PFSK-1 (cell line): Measurements from ENCODE around the gene ZCCHC10.

Experiments
- FOXP2 ChIP-seq: optimal IDR thresholded peaks from 2 replicates; pipeline ENCODE3; 2011; ENCODE audit warnings: borderline replicate concordance, control low read depth, inconsistent platforms; ENCODE audit not compliant: insufficient read depth; ENCODE audit errors: extremely low read length, extremely low read depth
- POLR2AphosphoS5 ChIP-seq: IDR thresholded peaks from 2 replicates; pipeline ENCODE4 v1.6.1; 2012; ENCODE audit warnings: low read depth, mild to moderate bottlenecking, control low read depth, low read length, moderate library complexity
- SIN3A ChIP-seq: IDR thresholded peaks from 2 replicates; pipeline ENCODE4 v1.6.1; 2012; ENCODE audit warnings: mild to moderate bottlenecking, low read length, moderate library complexity, borderline replicate concordance; ENCODE audit not compliant: insufficient read depth
- TAF1 ChIP-seq: IDR thresholded peaks from 2 replicates; pipeline ENCODE4 v1.6.1; 2012; ENCODE audit warnings: low read length, control low read depth, borderline replicate concordance; ENCODE audit not compliant: insufficient read depth
- TF ChIP-seq, protein P1 (sequence below), 2 experiments: IDR thresholded peaks; 2 replicates each; pipeline versions ENCODE4 v1.6.1 to v1.8.0; 2011 to 2012; ENCODE audit warnings: low read depth in 2 of 2, low read length in 2 of 2, control low read depth in 1 of 2, inconsistent platforms in 1 of 2, mild to moderate bottlenecking in 1 of 2, moderate library complexity in 1 of 2; ENCODE audit not compliant: insufficient read depth in 1 of 2

ZCCHC10 gene

DNA sequence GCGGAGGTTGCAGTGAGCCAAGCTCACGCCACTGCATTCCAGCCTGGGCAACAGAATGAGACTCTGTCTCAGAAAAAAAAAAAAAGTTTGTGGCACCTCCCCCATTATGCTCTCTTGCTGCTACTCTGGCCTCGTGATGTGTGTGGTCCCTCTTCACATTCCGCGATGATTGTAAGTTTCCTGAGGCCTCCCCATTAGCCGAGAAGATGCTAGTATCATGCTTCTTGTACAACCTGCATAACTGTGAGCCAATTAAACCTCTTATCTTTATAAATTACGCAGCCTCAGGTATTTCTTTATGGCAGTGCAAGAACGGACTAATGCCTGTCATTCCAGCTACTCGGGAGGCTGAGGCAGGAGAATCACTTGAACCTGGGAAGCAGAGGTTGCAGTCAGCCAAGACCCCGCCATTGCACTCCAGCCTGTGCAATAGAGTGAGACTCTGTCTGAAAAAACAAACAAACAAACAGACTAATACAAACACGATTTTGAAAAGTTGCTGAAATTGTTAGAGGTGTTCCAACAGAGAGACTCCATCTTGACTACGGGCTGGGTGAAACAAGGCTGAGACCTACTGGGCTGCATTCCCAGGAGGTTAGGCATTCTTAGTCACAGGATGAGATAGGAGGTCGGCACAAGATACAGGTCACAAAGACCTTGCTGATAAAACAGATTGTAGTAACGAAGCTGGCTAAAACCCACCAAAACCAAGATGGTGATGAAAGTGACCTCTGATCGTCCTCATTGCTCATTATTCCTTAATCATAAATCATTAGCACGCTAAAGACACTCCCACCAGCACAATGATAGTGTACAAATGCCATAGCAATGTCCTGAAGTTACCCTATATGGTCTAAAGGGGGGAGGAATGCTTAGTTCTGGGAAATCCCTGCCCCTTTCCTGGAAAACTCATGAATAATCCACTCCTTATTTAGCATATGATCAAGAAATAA, 54.6 kb downstream of the ZCCHC10 start:
- TF ChIP-seq TAF1: no peak
- TF ChIP-seq FOXP2: no peak
- no peak for TF ChIP-seq SIN3A
- TF ChIP-seq POLR2AphosphoS5: no peak
- TF ChIP-seq, protein P1, sequence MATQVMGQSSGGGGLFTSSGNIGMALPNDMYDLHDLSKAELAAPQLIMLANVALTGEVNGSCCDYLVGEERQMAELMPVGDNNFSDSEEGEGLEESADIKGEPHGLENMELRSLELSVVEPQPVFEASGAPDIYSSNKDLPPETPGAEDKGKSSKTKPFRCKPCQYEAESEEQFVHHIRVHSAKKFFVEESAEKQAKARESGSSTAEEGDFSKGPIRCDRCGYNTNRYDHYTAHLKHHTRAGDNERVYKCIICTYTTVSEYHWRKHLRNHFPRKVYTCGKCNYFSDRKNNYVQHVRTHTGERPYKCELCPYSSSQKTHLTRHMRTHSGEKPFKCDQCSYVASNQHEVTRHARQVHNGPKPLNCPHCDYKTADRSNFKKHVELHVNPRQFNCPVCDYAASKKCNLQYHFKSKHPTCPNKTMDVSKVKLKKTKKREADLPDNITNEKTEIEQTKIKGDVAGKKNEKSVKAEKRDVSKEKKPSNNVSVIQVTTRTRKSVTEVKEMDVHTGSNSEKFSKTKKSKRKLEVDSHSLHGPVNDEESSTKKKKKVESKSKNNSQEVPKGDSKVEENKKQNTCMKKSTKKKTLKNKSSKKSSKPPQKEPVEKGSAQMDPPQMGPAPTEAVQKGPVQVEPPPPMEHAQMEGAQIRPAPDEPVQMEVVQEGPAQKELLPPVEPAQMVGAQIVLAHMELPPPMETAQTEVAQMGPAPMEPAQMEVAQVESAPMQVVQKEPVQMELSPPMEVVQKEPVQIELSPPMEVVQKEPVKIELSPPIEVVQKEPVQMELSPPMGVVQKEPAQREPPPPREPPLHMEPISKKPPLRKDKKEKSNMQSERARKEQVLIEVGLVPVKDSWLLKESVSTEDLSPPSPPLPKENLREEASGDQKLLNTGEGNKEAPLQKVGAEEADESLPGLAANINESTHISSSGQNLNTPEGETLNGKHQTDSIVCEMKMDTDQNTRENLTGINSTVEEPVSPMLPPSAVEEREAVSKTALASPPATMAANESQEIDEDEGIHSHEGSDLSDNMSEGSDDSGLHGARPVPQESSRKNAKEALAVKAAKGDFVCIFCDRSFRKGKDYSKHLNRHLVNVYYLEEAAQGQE (IDR thresholded peaks at IDR 0.05; ENCODE audit: insufficient read depth in 1 of 2, low read depth in 2 of 2, low read length in 2 of 2): no peak

DNA sequence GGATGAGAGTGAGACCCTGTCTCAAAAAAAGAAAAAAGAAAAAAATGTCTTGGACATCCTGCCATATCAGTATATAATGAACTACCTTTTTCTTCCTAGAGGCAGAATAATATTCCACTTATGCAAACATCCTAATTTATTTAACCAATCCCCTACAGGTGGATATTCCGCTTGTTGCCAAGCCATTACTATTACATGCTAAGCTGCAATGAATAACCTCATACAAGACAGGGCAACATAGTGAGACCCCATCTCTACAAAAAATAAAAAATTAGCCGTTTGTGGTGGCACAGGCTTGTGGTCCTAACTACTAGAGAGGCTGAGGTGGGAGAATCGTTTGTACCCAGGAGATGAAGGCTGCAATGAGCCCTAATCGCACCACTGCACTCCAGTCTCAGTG, 61.2 kb downstream of the ZCCHC10 start:
- TF ChIP-seq FOXP2: no peak
- no peak for TF ChIP-seq TAF1
- no peak for TF ChIP-seq SIN3A
- TF ChIP-seq, protein P1 (IDR thresholded peaks at IDR 0.05; ENCODE audit: insufficient read depth in 1 of 2, low read depth in 2 of 2, low read length in 2 of 2): no peak
- TF ChIP-seq POLR2AphosphoS5: no peak

DNA sequence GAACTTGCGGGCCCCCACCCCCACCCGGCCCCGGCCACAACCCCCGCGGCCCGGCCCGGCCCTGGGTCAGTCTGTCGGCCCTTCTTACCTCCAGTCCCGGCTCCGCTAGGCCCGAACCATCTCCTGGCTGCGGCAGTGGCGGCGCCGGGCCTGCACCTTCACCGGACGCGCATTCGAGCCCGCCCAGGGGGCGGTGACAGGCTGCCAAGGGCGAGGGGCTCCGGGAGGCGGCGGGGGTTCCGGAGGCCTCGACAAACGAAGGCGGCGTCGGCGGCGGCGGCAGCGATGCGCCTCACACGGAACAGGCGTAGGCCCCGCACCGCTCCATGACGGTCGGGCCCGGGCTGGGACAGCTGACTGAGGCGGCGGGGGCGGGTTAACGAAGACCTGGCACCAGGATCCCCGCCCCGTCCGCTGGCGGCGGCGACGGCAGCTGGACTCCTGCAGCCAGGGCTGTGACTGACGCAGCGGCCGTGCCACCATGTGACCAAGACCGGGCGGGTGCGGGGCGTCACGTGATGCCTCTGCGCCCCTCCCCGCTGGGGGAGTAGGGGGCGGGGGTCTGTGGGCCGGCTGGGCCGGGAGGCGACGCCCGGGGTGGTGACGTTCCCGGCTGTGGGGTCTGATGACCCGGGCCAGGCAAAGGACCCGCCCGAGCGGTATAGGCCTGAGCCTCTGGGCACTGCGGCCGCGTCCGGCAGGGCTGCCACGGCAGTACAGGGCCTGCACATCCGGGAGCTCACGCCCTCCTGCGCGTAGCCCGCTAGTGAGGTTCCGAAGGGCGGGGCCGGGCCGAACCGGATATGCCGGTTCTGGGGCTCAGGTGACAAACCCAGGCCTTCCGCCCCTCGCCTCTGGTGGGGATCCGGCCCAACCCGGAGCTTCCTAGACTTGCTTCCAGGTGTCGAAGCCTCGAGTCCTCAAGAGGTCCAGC, 62.9 kb downstream of the ZCCHC10 start, which contains the start of gene AFF4:
Gene AFF4 (minus strand): TSS at position 464 of the 934 bp plus-strand sequence. CDS start 26,445 bp downstream, outside the sequence.
- peak; percentile 89 for TF ChIP-seq POLR2AphosphoS5
- TF ChIP-seq, protein P1 (IDR thresholded peaks at IDR 0.05; ENCODE audit: insufficient read depth in 1 of 2, low read depth in 2 of 2, low read length in 2 of 2): no peak
- peak; percentile 76; the same call in 1 of the 2 replicates for TF ChIP-seq TAF1
- TF ChIP-seq FOXP2: peak; percentile 79

DNA sequence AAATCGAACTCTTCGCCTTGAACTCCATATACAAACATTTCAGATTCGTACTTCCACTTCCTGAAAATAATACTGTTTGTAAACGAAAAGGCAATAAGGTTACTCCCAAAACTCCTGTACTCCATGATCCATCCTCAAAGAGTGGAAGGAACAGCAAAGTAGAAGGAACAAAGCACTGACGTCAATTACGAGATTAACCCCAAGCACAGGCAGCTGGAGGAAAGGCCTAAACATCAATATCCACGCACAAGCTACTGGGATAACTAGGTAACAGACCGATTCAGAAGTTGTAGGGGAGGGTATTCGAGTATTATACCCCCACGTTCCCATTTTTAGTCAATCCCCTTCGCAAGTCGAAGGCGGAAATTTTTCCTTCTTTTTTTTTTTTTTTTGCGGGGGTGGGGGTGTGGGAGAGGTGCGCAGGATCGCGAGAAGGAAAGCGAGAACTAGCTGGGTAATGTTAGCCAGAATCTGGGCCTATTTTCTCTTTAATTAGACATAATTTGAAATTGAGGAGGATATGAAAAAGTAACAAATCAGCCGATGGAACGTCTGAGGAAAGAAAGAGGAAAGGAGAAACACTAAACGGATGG, 63.8 kb downstream of the ZCCHC10 start:
- TF ChIP-seq FOXP2 (no peak), SIN3A (no peak; the same call in 1 of the 2 replicates)
- TF ChIP-seq, protein P1 (IDR thresholded peaks at IDR 0.05; ENCODE audit: insufficient read depth in 1 of 2, low read depth in 2 of 2, low read length in 2 of 2): no peak
